Measurements from ENCODE around the gene RDM1.

Gene RDM1

GRCh38 chr17:35932586-35932985 lies 2.0 kb upstream of the RDM1 start:
- DNase-seq = no peak

- DNase-seq = no peak
Observed at GRCh38 chr17:35931794-35932425, 1.3 kb upstream of the RDM1 start.

DNA sequence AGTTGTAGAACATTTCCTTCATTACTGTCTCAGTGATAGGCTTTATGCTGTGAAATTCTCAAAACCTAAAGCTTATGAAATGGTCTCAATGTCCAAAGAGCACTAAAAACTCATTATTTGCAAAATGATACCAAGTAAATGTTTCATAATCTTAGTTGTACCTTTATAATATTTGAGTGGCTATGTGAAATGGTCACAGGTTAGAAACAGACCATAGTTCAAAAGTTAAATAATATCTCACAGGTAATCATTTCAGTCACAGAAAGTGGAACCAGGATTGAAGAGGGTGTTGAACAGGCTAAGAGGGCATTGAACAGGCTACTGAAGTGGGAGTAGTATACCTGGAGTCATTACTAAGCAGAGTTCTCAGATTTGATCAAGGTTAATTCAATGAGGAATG lies 2.9 kb downstream of the RDM1 start:
- DNase-seq = no peak

DNA sequence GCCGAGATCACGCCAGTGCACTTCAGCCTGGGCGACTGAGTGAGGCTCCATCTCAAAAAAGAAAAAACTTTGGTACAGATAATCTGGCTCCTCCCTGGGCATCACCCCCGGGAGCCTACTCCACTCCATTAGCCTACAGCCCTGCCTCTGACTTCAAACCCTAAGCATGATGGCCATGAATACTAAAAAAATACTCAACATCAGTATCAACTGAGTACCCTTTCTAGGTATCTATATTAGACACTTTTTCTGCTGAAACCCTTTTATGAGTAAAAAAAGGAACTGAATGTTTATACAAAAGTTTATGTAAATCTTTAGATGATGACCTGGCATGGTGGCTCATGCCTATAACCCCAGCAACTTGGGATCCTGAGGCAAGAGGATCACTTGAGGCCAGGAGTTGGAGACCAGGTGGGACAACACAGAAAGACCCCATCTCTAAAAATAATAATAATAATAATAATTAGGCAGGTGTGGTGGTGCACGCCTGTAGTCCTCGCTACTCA lies 6.9 kb downstream of the RDM1 start:
- DNase-seq = no peak

- DNase-seq = no peak
Observed at GRCh38 chr17:35920229-35920628, 10.3 kb downstream of the RDM1 start.

DNA sequence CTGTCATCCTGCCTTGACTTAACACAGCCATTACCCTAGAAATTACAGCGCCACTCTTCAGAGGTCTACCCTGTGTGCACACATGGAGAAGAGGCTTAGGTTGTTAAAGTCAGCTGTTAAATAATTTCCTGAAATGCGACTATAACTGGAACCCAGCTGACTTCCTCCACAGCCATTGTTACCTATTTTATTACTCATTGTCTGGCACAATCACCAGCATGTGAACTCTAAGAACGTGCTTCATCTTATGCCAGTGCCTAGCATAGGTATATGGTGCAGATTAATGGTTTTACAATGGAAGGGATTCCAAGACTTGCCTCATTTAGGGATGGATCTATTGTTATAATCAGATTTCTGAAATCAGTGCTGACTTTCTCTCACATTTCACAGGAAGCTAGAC lies 11.9 kb downstream of the RDM1 start:
- DNase-seq = no peak

DNA sequence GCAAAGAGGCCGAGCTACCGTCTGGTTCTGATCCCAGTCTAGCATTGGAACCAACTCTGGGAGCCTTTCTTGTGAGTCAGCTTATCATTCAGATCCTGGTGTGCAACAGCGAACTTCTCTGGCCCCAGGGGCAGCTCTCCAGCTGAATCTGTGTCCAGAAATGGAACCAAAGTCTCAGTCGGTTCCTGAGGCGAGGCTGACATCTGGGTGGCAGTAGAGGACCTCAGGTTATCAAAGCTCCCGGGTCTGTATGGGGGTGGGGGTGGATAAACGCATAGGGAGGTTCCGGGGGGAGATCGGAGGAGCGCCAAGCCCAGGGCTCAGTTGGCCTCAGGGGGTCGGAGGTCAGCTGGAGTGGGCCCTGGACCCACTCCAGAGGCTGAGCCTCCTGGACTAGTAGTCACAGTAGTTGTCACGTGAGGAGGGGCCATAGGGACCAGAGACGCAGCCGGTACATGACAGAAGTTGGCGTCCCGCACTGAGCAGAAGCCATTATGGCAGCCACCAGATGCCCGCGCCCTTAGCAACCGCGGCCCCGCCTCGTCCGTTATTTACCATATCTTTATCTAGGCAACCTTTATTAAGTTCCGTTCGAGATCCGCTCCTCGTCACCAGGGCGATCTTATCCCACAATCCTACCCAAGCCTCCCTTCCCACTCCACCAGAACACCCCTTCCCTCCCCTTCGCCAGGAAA lies 12.9 kb downstream of the RDM1 start:
- DNase-seq = no peak

DNA sequence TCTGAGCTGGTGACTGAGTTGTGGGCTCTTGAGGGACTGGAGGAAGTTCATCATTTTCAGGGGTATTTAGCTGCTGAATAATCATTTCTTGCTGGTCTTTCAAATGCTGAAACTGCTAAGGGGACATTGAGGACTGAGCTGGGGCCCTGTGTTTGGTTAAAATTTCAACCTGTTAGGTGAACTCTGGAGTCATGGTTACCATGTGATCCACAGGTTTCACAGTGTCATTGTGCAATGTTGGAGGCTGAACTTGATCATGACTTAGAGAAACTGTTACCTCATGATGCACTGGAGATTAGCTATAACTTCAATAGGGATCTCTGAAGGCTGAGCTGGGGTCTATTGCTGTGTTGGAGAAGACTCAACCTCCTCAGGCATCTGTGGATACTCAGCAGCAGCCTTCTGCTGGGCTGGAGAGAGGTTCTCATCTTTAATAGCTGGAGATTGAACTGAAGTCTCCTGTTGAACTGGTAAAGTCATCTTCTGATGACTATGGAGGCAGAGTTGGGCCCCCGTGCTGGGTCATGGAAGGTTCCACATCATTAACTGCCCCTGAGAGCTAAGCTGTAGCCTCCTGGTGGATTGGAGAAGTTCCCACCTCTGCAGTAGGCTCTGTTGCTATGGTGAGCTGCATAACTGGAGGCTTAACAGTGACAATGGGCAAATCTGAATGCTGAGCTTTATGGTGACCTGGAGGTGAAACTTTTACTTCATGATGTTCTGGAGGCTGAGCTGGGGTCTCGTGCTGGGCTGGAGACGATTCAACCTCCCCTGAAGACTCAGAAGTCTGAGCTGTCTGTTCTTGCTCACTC lies 15.2 kb downstream of the RDM1 start:
- no peak for DNase-seq

GRCh38 chr17:35914354-35914753 lies 16.2 kb downstream of the RDM1 start:
- DNase-seq = no peak

DNA sequence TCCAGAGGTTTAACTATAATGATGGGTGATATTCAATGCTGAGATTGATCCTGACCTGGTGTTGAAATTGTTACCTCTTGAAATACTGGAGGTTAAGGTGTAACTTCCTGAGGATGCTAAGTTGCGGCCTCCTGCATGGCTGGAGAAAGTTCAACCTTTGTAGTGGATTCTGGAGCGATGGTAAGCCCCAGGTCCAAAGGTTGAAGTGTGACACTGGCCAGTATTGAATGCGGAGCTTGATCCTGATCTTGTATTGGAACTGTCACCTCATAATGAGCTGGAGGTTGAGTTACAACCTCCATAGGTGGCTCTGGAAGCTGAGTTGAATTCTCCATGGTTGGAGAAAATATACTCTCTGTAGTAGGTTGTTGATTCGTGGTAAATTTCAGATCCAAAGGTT lies 17.0 kb downstream of the RDM1 start:
- DNase-seq = no peak

DNA sequence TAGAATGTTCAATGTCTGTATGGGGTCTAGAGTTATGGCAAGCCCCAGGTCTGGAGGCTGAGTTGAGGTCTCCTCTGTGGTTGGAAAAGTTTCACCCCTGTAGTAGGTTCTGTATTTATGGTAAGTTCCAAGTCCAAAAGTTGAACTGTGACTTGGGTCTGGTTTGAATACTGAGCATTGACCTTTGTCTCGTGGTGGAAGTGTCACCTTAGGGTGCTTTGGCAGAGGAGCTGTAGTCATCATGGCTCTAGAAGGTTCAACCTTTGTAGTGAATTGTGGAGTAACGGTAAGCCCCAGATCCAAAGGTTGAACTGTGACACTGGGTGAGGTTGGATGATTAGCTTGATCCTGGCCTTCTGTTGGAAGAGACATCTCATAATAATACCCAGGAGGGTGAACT lies 17.6 kb downstream of the RDM1 start:
- DNase-seq = no peak

GRCh38 chr17:35912339-35912912 lies 18.1 kb downstream of the RDM1 start:
- no peak for DNase-seq

- no peak for DNase-seq
Observed at GRCh38 chr17:35909408-35909807, 21.2 kb downstream of the RDM1 start.

GRCh38 chr17:35907691-35908090 lies 22.9 kb downstream of the RDM1 start:
- DNase-seq = no peak

DNA sequence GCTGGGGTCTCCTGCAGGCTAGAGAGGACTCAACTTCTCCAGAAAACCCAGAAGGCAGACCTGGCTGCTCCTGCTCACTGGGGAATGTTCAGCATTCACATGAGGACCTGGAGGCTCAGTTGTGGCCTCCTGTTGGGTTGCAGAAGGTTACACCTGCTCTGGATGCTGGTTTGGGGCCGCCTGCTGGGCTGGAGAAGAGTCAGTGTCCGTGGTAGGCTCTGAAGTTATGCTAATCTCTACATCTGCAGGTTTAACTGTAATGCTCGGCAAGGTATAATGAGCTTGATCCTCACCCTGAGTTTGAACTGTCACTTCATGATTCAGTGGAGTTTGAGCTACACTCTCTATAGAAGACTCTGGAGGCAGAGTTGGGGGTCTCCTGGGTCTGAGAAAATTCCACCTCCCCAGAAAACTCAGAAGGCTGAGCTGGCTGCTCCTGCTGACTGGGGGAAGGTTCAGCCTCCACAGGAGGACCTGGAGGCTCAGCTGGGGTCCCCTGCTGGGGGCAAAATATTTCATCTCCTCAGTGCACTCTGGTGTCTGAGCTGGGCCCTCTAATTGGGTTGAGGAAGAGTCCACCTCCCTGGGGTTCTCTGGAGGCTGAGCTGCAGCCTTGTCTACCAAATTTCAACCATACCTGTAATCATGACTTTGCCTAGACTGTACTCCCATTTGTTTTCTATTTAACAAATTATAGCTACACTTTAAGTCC lies 23.5 kb downstream of the RDM1 start:
- no peak for DNase-seq

- no peak for DNase-seq
Observed at GRCh38 chr17:35906191-35906925, 24.2 kb downstream of the RDM1 start.

DNA sequence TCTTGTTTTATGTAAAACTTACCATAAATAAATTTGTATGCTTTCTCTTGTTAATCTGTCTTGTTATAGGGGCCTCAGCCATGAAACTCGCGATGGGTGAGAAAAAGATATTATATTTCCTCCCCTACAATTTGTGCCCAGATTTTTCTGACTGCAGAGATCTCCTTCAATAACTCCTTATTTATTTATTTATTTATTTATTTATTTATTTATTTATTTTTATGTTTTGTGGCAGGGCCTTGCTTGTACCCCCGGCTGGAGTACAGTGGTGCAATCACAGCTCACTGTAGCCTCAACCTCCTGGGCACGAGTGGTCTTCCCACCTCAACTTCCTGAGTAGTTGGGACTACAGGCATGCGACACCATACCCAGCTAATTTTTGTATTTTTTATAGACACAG lies 27.1 kb downstream of the RDM1 start:
- no peak for DNase-seq

GRCh38 chr17:35901631-35902175 lies 28.9 kb downstream of the RDM1 start:
- no peak for DNase-seq

GRCh38 chr17:35900708-35901480 lies 29.7 kb downstream of the RDM1 start:
- no peak for DNase-seq

- no peak for DNase-seq
Observed at GRCh38 chr17:35900280-35900679, 30.3 kb downstream of the RDM1 start.

Data from central memory CD4-positive, alpha-beta T cell (primary cell).